Measurements from ENCODE around the gene INHBB.

The INHBB gene

DNA sequence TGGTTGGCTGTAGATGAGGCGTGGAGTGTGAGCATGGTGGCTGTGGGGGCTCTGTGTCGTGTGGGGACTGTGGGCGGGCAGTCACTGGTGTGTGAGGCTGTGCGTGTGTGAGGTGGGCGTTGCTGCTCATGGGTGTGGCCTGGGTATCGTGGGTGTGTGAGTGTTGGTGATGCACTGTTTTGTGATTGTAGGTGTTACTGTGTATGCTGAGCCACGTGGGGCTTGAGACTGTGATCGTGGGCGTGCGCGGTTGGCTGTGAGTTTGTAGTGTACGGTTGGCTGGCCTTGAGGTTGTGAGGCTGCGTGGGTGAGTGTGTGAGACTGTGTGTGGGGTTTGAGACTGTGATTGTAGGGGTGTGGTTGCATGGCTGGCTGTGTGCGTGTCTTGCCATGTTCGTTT lies 8.5 kb downstream of the INHBB start:
- H3K4me3 ChIP-seq (ENCODE audit: low read depth, low read length) = no peak overlapping the region
- no peak for DNase-seq (ENCODE audit: low read depth)
- no peak for TF ChIP-seq CTCF (IDR thresholded peaks at IDR 0.05; ENCODE audit: control insufficient read depth, extremely low read depth, insufficient read depth)

DNA sequence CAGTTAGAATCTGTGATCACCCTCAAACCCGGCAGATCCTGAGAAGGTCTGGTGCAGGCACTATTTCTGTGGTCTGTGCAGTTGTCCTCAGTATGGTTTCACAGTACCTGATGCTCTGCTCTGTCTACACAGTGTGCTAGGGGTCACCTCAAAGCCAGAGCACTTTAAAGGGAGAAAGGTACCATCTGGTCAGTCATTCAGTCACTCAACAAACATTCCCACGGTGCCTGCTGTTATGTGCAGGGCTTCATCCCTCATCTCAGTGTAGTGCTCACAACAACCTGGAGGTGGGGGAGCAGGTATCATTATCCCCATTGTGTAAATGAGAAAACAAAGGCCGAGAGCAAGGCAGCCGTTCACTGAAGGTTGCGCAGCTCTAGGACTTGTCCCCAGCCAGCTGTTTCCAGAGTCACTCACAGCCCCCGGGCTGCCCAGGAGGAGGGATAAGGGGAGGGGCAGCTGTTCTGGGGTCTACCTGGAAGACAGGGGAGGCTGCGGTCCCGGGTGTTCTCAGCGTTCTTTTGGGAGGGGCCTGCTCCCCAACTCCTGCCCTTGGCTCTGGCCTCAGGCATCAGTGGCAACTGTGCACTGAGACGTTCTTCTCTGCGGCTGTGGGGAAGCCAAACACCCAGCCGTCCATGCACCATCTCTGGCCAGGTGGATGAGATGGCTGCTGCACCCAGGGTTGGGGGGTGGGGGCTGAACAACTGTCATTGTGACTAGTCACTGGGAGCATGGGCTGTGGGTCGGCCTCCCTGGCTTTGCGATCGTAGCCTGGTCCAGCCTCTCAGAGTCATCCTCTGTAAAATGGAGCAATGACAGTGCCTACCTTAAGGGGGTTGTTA lies 9.2 kb downstream of the INHBB start:
- no peak for DNase-seq (ENCODE audit: low read depth)
- no peak overlapping the region for H3K4me3 ChIP-seq (ENCODE audit: low read depth, low read length)
- no peak for TF ChIP-seq CTCF (IDR thresholded peaks at IDR 0.05; ENCODE audit: control insufficient read depth, extremely low read depth, insufficient read depth)

DNA sequence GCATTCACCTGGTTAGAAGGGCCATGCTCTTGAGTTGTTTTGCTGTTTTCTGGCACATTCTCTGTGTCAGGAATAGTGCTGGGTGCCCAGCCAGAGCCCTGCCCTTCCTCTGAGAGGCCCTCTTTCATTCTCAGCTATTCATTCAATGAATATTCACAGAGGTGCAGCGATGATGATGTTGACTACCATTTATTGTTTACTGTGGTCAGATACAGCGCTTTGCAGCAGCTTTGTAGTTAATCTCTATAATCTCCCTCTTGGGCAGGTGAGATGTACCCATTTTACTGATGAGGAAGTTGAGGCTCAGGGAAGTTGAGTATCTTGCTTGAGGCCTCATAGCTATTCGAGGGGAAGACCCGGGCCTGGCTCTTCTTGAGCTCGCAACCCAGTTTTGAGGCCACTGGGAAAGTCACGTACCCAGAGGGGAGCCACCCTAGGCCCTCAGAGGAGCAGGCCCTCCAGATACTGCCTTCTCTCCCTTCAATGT lies 9.9 kb downstream of the INHBB start:
- no peak for TF ChIP-seq CTCF (IDR thresholded peaks at IDR 0.05; ENCODE audit: control insufficient read depth, extremely low read depth, insufficient read depth)
- no peak for DNase-seq (ENCODE audit: low read depth)
- no peak overlapping the region for H3K4me3 ChIP-seq (ENCODE audit: low read depth, low read length)

DNA sequence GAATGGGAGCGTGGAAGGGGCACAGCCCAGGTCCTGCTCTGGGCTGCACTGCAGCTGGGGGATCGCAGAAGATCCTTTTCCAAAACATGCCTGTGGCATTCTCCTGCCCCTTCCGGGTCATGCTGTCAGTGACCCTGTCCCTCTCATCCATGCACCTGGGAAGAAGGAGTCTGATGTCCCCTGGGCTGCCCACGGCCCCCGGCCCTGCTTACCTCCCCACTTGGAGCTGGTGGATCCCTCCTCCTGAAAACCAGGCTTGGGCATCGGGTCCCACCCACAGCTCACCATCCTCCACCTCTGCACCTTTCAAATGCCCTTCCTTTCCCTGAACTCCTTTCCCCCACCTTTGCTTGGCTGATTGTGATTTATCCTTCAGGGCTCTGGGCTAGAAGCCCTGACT lies 11.8 kb downstream of the INHBB start:
- TF ChIP-seq CTCF (IDR thresholded peaks at IDR 0.05; ENCODE audit: control insufficient read depth, extremely low read depth, insufficient read depth) = no peak
- no peak for DNase-seq (ENCODE audit: low read depth)
- no peak overlapping the region for H3K4me3 ChIP-seq (ENCODE audit: low read depth, low read length)

- TF ChIP-seq CTCF (IDR thresholded peaks at IDR 0.05; ENCODE audit: control insufficient read depth, extremely low read depth, insufficient read depth) = no peak
- DNase-seq (ENCODE audit: low read depth) = no peak
- no peak overlapping the region for H3K4me3 ChIP-seq (ENCODE audit: low read depth, low read length)
Observed at GRCh38 chr2:120358734-120359465, 13.0 kb downstream of the INHBB start.

DNA sequence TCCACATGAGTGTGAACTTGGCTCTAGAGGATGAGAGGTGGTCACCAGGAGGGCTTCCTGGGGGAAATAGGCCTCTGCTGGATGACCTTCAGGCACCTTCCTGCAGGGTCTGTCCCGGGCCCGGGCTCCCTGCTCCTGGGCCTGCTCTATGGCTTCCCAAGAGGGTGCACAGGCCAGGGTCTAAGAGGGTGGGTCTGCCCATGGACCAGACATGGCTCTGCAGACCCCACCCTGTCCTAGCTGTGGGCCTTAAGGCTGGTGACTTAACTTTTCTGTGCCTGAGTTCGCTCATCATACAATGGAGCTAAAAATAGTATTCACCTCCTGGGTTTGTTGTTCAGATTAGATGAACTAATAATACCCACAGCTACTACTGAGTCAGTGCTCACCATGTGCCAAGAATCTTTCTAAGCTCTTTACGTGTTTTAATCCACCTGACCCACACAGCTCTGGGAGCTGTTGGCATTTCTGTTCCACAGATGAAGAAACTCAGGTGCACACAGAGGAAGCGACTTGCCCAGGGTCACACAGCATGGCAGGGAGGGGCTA lies 14.4 kb downstream of the INHBB start:
- no peak overlapping the region for H3K4me3 ChIP-seq (ENCODE audit: low read depth, low read length)
- no peak for DNase-seq (ENCODE audit: low read depth)
- TF ChIP-seq CTCF (IDR thresholded peaks at IDR 0.05; ENCODE audit: control insufficient read depth, extremely low read depth, insufficient read depth) = no peak

Data from LNCaP clone FGC (cell line).